Stimulated activated CD8-positive, alpha-beta memory T cell treated with anti-CD3 and anti-CD28 coated beads, Interleukin-15, amount 100 ng/mL, for 24 hours (primary cell): Measurements from ENCODE around the gene SLC38A4.

Experiments
- DNase-seq: peaks from one replicate; pipeline ENCODE4 v3.0.0-alpha.2; 2020; ENCODE audit warnings: low read depth

Gene SLC38A4

GRCh38 chr12:46814143-46814542 lies 11.7 kb downstream of the SLC38A4 start:
- DNase-seq: no peak

- no peak for DNase-seq
These were observed 14.6 kb downstream of the SLC38A4 start for GRCh38 chr12:46811185-46811584.

GRCh38 chr12:46808955-46809697 lies 16.7 kb downstream of the SLC38A4 start:
- no peak for DNase-seq

GRCh38 chr12:46808317-46808716 lies 17.5 kb downstream of the SLC38A4 start:
- no peak for DNase-seq

GRCh38 chr12:46804054-46804453 lies 21.7 kb downstream of the SLC38A4 start:
- DNase-seq: no peak

- no peak for DNase-seq
These were observed 22.3 kb downstream of the SLC38A4 start for GRCh38 chr12:46803517-46803916.

- DNase-seq: no peak
These were observed 24.5 kb downstream of the SLC38A4 start for GRCh38 chr12:46801293-46801692.

GRCh38 chr12:46800160-46800559 lies 25.6 kb downstream of the SLC38A4 start:
- DNase-seq: no peak

GRCh38 chr12:46798648-46799047 lies 27.1 kb downstream of the SLC38A4 start:
- no peak for DNase-seq

GRCh38 chr12:46798056-46798455 lies 27.7 kb downstream of the SLC38A4 start:
- DNase-seq: no peak

GRCh38 chr12:46795988-46796387 lies 29.8 kb downstream of the SLC38A4 start:
- DNase-seq: no peak

- DNase-seq: no peak
These were observed 31.1 kb downstream of the SLC38A4 start for GRCh38 chr12:46794593-46795190.

- no peak for DNase-seq
These were observed 32.9 kb downstream of the SLC38A4 start for GRCh38 chr12:46792925-46793324.

GRCh38 chr12:46790066-46790465 lies 35.7 kb downstream of the SLC38A4 start:
- no peak for DNase-seq

- DNase-seq: no peak
These were observed 37.5 kb downstream of the SLC38A4 start for GRCh38 chr12:46788072-46788887.

- DNase-seq: no peak
These were observed 38.2 kb downstream of the SLC38A4 start for GRCh38 chr12:46787496-46788055.

- DNase-seq: no peak
These were observed 39.0 kb downstream of the SLC38A4 start for GRCh38 chr12:46786774-46787173.

GRCh38 chr12:46785382-46785781 lies 40.4 kb downstream of the SLC38A4 start:
- no peak for DNase-seq

- DNase-seq: no peak
These were observed 41.9 kb downstream of the SLC38A4 start for GRCh38 chr12:46783871-46784270.

- DNase-seq: no peak
These were observed 45.9 kb downstream of the SLC38A4 start for GRCh38 chr12:46779879-46780278.

- DNase-seq: no peak
These were observed 46.7 kb downstream of the SLC38A4 start for GRCh38 chr12:46779063-46779462.

- DNase-seq: no peak
These were observed 47.4 kb downstream of the SLC38A4 start for GRCh38 chr12:46778415-46778814.

- DNase-seq: no peak
These were observed 48.2 kb downstream of the SLC38A4 start for GRCh38 chr12:46777587-46777986.
